Erythroblast (primary cell): ENCODE results near the gene COPB2.

Experiments used
- GATA1 ChIP-seq: IDR thresholded peaks from 2 replicates; pipeline ENCODE4 v1.6.1; 2011; ENCODE audit warnings: low read depth, mild to moderate bottlenecking, control low read depth, low read length, moderate library complexity
- POLR2A ChIP-seq: IDR thresholded peaks from 2 replicates; pipeline ENCODE4 v1.6.1; 2011; ENCODE audit warnings: mild to moderate bottlenecking, low read length

DNA sequence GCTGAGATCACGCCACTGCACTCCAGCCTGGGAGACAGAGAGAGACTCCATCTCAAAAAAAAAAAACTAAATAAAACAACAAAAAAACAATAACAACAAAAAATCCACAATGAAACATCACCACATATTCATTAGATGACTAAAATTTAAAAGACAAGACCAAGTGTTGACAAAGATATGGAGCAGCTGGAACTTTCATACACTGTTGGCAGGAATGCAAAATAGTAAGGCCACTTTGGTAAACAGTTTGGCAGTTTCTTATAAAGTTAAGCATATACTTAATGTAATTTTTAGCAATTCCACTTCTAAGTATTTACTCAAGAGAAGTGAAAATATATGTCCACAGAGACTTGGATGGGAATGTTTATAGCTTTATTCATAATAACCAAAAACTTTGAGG, 43.6 kb upstream of the COPB2 start:
- no peak for TF ChIP-seq POLR2A
- no peak for TF ChIP-seq GATA1
